Left ventricle myocardium inferior (tissue), 1 donor: Measurements from ENCODE around the gene DENND1A. TPM values are rescaled to one million over a fixed set of nuclear protein-coding genes. Genes with fewer than 3 reads are reported as not detected.

Source experiments
- DNase-seq: peaks from one replicate; pipeline ENCODE4 v3.0.0-alpha.2; 2020
- H3K27ac ChIP-seq: fragments of 200-600 bp; replicated peaks from 2 replicates; pipeline ENCODE4 v1.8.0; 2021
- H3K27me3 ChIP-seq: fragments of 200-600 bp; 2 replicates; pipeline ENCODE4 v1.8.0; 2021; ENCODE audit warnings: low read depth
- H3K36me3 ChIP-seq: fragments of 200-600 bp; 2 replicates; pipeline ENCODE4 v1.8.0; 2021
- H3K4me1 ChIP-seq: fragments of 200-600 bp; 2 replicates; pipeline ENCODE4 v1.8.0; 2021
- H3K4me3 ChIP-seq: fragments of 200-600 bp; 2 replicates; pipeline ENCODE4 v1.8.0; 2021; ENCODE audit warnings: mild to moderate bottlenecking, moderate library complexity
- H3K9me3 ChIP-seq: fragments of 200-600 bp; replicated peaks from 2 replicates; pipeline ENCODE4 v1.8.0; 2021
- CTCF ChIP-seq: fragments of 200-600 bp; IDR thresholded peaks from 2 replicates; pipeline ENCODE4 v1.8.0; 2021; ENCODE audit warnings: antibody characterized with exemption, mild to moderate bottlenecking, borderline replicate concordance
- intact Hi-C: fragments of 100-400 bp; cut with micrococcal nuclease; formaldehyde crosslinking; loops from one replicate; pipeline ENCODE4 v1.11.0; 2022
- total RNA-seq: library from RNA; stranded (reverse); fragmentation: NEBNext Ultra II Directional; extraction: Animal tissue kit (Norgen Biotek cat#: 25700); gene quantifications from one replicate; pipeline ENCODE4 v1.2.1, GENCODE V29; 2021
- donor health status: DM: no; HTN: yes; CAD: no; lungs with severe emphysema.

The DENND1A gene
- total RNA-seq, 1 donor from 2014 or later: 12.2 TPM

GRCh38 chr9:123807251-123807650 lies 122.7 kb downstream of the DENND1A start:
- no peaks in the 10 kb centered on the region for H3K36me3 ChIP-seq
- no peaks in the 10 kb centered on the region for H3K9me3 ChIP-seq
- no peak overlapping the region for H3K27ac ChIP-seq
- intact Hi-C loops: no loop called here
- H3K4me3 ChIP-seq: no peak overlapping the region
- DNase-seq: no peak
- no peaks in the 10 kb centered on the region for H3K27me3 ChIP-seq
- no peak for TF ChIP-seq CTCF
- H3K4me1 ChIP-seq: no peaks in the 10 kb centered on the region

GRCh38 chr9:123806829-123807228 lies 123.1 kb downstream of the DENND1A start:
- Histone ChIP-seq H3K36me3 (no peaks in the 10 kb centered on the region), H3K9me3 (no peaks in the 10 kb centered on the region), H3K27me3 (no peaks in the 10 kb centered on the region), H3K4me3 (no peak overlapping the region), H3K4me1 (no peaks in the 10 kb centered on the region), H3K27ac (no peak overlapping the region)
- no peak for DNase-seq
- no peak for TF ChIP-seq CTCF
- intact Hi-C loops: no loop called here

- Histone ChIP-seq H3K4me1 (peaks cover 14% of the 10 kb centered on the region), H3K36me3 (no peaks in the 10 kb centered on the region), H3K27me3 (no peaks in the 10 kb centered on the region), H3K4me3 (no peak overlapping the region), H3K27ac (no peak overlapping the region), H3K9me3 (no peaks in the 10 kb centered on the region)
- intact Hi-C loops: no loop called here
- no peak for TF ChIP-seq CTCF
- no peak for DNase-seq
These were observed 131.7 kb downstream of the DENND1A start for GRCh38 chr9:123798195-123798594.

GRCh38 chr9:123796618-123797484 lies 133.1 kb downstream of the DENND1A start:
- Histone ChIP-seq H3K9me3 (no peaks in the 10 kb centered on the region), H3K4me1 (peaks cover 14% of the 10 kb centered on the region), H3K27me3 (no peaks in the 10 kb centered on the region), H3K36me3 (no peaks in the 10 kb centered on the region), H3K4me3 (no peak overlapping the region), H3K27ac (no peak overlapping the region)
- TF ChIP-seq CTCF: no peak
- intact Hi-C loops: no loop called here
- no peak for DNase-seq

- no peak for DNase-seq
- Histone ChIP-seq H3K27me3 (no peaks in the 10 kb centered on the region), H3K9me3 (no peaks in the 10 kb centered on the region), H3K4me1 (peaks cover 12% of the 10 kb centered on the region), H3K36me3 (no peaks in the 10 kb centered on the region), H3K27ac (no peak overlapping the region), H3K4me3 (no peak overlapping the region)
- TF ChIP-seq CTCF: no peak
- intact Hi-C loops: no loop called here
These were observed 133.8 kb downstream of the DENND1A start for GRCh38 chr9:123796094-123796493.
